BJ (cell line): Measurements from ENCODE around the gene SEPTIN1. TPM values are rescaled to one million over a fixed set of nuclear protein-coding genes. Genes with fewer than 3 reads are reported as not detected.

Experiments
- CTCF ChIA-PET: fragments of 350-600 bp; formaldehyde crosslinking; extraction: SDS; loops from one replicate; lab custom pipeline; 2021; ENCODE audit warnings: antibody characterized with exemption, inconsistent platforms; lab: Yijun Ruan, JAX
- POLR2A ChIA-PET: fragments of 300-600 bp; sonication (Branson Sonifier 250); formaldehyde crosslinking; extraction: SDS; loops from one replicate; lab custom pipeline; 2021; ENCODE audit warnings: antibody characterized with exemption; lab: Charles Lee
- DNase-seq: peaks from one replicate; pipeline ENCODE4 v3.0.0-alpha.2; 2011; ENCODE audit warnings: low read depth
- H3K27me3 ChIP-seq: 2 replicates; pipeline ENCODE4 v1.6.0; 2011; ENCODE audit warnings: low read length; ENCODE audit not compliant: control insufficient read depth, insufficient read depth
- H3K36me3 ChIP-seq: 2 replicates; pipeline ENCODE4 v1.5.1; 2011; ENCODE audit warnings: low read length; ENCODE audit not compliant: control insufficient read depth, insufficient read depth
- H3K4me3 ChIP-seq: 2 replicates; pipeline ENCODE4 v1.5.1; 2011; ENCODE audit warnings: low read depth, mild to moderate bottlenecking, control low read depth, low read length
- CTCF ChIP-seq: IDR thresholded peaks from 2 replicates; pipeline ENCODE4 v1.5.1; 2011; ENCODE audit warnings: low read depth, mild to moderate bottlenecking, control low read depth, inconsistent platforms, low read length, moderate library complexity; ENCODE audit not compliant: insufficient read depth
- polyA plus RNA-seq: library from polyadenylated mRNA; depleted of rRNA; stranded (reverse); fragments of >200 nt; gene quantifications from 2 replicates; pipeline ENCODE4 v1.2.3, GENCODE V29; 2011

Gene SEPTIN1
- polyA plus RNA-seq, 1 experiment = 0.17 TPM

GRCh38 chr16:30401768-30402425 is 19.5 kb upstream of the SEPTIN1 start:
- DNase-seq = no peak
- H3K36me3 ChIP-seq = peaks cover 4% of the 10 kb centered on the region
- TF ChIP-seq CTCF = no peak
- CTCF ChIA-PET = no interaction called here
- POLR2A ChIA-PET = no interaction called here
- H3K4me3 ChIP-seq = no peak overlapping the region
- H3K27me3 ChIP-seq = no peaks in the 10 kb centered on the region

- Histone ChIP-seq H3K36me3 (peaks cover 4% of the 10 kb centered on the region), H3K4me3 (peak overlapping the region; percentile 52), H3K27me3 (no peaks in the 10 kb centered on the region)
- no peak for DNase-seq
- ChIA-PET POLR2A (no interaction called here), CTCF (interaction anchor here (1.1 to 1.3 kb wide), 2 partner anchors 10 kb away, joined by 4 read pairs; no protein-coding TSS in a partner anchor)
- no peak for TF ChIP-seq CTCF
Observed at GRCh38 chr16:30399435-30400186, 17.2 kb upstream of the SEPTIN1 start.

- H3K27me3 ChIP-seq = no peaks in the 10 kb centered on the region
- ChIA-PET POLR2A (interaction anchor here (0.5 kb wide), 1 partner anchor 64 kb away, joined by 7 read pairs; no protein-coding TSS in a partner anchor), CTCF (interaction anchor here (1.1 kb wide), 1 partner anchor 11 kb away, joined by 4 read pairs; no protein-coding TSS in a partner anchor)
- no peak for TF ChIP-seq CTCF
- no peak for DNase-seq
- H3K4me3 ChIP-seq = no peak overlapping the region
- H3K36me3 ChIP-seq = peaks cover 4% of the 10 kb centered on the region
Observed at GRCh38 chr16:30398661-30399434, 16.5 kb upstream of the SEPTIN1 start.

- DNase-seq = no peak
- POLR2A ChIA-PET = interaction anchor here (0.5 kb wide), 1 partner anchor 63 kb away, joined by 7 read pairs; no protein-coding TSS in a partner anchor
Observed at GRCh38 chr16:30397776-30398660, 15.7 kb upstream of the SEPTIN1 start.

More at GRCh38 chr16:30397776-30398660, 15.7 kb upstream of the SEPTIN1 start:
- Histone ChIP-seq H3K4me3 (no peak overlapping the region), H3K27me3 (no peaks in the 10 kb centered on the region), H3K36me3 (peaks cover 4% of the 10 kb centered on the region)
- no peak for TF ChIP-seq CTCF
- CTCF ChIA-PET = interaction anchor here (1.4 kb wide), 1 partner anchor 9 kb away, joined by 4 read pairs; the partner anchor contains the start of gene ZNF771
